SW 1271 (cell line): ENCODE data around the gene CAMKMT.

ENCODE experiments used
- DNase-seq, 2 experiments: peaks; one replicate each; lab custom pipeline; 2025; lab: John Stamatoyannopoulos, UW

Gene CAMKMT

DNA sequence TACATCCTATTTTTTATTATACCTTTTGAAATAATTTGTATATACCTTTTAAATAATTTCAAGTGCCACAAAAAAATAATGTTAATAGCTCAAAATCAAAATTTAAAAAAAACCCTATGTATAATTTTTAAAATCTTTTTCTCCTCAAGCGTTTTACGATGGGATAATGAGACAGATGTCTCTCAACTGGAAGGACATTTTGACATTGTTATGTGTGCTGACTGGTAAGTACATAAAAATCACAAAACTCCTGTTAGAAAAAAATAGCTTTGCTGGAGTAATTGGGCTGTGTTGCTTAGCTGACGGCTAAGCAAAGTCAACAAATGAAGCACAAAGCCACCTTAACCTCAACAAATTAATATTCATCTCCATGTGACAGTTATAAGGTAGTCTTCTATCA, 381.7 kb downstream of the CAMKMT start:
- no peak for DNase-seq

DNA sequence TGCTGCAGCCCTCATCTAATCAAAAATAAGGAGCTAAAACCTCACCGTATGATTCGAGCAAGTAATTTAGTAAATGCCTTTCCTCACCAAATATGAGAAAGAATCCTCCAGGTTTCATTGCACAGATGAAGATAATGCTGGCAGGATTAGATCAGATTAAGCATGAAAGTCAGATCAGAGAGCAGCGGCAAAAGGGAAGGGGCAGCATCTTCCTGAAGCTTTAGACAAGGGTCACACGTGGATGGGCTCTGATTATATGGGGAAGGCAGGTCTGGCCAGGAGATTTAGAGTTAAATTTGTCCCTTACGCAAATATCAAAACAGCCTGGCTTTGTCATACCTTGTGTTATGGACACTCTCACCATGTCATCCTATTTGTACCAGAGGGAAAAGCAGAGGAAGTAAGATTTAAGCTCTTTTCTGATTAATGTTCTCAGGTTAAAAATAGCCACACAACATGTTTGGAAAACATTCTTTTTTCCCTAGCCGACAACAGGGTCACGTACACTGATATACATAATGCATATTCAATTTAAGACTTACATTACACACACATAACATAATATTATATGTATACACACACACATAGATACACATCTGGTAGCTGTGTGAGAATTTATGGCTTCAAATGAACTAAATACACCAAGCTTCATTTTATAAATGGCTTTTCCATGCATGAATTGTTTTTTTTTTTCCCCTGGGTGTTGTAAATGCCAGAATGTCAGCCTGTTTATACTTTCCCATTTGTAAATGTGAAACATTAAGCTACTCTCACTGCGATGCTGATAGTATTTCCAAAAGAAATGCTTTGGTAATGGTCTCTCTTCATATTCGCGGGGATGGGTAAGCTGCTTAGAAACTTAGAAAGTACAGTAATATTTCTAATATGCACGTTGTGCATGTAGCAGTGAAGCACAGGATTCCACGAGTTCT, 383.5 kb downstream of the CAMKMT start:
- no peak for DNase-seq

DNA sequence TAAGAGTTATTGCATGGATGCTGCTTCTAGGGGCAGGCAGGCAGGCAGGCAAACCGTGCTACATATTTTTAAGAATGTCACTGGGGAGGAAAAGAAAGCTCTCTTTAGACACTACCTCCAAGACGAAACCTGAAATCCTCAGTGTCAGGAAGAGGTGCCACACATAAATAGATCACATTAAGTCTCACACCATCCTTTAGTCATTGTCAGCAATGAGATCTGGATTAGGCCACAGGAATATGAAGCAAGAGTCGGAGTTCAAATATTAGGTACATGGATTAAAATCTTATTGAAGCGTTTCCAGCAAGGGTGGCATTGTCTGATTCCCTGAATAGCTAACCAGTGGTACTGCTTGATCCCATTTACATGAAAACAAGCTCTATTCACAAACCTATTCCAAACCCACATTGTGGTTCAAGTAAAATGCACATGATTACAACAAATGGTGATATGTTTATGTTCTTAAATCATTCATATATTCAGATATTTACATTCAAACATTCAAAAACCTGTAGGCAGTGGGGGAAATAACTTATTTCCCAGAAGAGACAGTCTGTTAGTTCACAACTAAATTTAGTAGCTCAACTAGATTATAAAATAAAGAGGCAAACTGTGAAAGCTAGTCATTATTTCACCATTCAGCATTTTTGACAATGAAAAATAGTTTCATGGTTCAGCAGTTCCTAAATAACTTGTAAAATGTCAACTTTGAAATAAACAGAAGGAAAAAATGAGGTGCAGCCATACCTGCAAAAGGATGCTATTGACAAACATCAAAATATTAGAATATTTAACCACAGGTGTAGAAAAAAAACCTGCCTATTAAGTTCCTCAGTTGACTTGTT, 384.4 kb downstream of the CAMKMT start:
- no peak for DNase-seq

DNA sequence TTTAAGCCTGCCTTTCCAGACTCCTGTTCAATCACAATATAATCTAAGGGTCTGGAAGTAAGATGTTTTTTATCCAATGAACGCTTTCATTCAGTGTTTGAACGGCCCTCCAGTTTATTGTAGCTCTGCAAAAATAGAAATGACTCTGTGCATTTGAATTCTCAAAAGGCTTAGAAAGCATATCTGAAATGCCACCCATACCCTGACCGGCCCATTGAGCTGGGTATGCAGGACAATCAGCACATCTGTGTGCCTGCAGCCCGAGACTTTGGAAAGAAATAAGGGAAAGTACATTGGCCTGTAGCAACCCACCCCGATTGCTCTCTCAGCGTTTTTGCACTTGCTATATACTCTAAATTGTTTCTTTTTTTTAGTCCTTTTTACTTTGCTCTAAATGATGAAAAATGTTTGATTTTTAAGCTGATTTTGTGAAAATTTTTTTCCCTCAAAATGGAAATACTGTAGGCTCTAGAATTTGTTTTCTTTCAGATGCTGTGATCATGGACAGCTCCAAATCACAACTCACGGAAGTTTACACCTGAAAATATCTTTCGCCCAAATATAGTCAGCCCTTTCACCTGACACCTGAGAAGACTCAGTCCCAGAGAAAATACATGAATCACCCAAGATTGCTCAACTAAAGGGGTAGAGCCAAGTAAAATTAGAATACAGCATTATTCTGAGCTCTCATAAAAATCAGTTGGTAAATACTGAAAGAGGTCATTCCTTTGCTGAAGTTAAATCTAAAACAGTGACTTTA, 385.3 kb downstream of the CAMKMT start:
- DNase-seq, result no peak

DNA sequence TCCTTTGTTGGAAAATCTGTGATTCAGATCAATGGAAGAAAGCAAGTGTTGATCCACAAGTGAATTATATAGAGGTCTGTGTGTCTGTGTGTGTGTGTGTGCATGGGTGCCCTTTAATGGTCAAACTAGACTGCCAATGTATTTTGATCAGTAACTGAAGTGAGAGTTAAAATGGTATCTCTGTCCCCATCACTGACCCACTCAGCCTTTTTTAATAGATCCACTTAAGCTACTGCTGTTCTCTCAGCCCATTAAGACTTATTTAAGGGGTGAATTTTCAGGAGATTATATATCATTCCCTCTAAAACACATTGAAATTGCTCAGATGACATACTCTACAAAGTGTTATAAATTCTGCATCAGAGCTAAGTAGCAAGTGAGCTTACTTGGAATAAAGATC, 386.0 kb downstream of the CAMKMT start:
- DNase-seq, result no peak

DNA sequence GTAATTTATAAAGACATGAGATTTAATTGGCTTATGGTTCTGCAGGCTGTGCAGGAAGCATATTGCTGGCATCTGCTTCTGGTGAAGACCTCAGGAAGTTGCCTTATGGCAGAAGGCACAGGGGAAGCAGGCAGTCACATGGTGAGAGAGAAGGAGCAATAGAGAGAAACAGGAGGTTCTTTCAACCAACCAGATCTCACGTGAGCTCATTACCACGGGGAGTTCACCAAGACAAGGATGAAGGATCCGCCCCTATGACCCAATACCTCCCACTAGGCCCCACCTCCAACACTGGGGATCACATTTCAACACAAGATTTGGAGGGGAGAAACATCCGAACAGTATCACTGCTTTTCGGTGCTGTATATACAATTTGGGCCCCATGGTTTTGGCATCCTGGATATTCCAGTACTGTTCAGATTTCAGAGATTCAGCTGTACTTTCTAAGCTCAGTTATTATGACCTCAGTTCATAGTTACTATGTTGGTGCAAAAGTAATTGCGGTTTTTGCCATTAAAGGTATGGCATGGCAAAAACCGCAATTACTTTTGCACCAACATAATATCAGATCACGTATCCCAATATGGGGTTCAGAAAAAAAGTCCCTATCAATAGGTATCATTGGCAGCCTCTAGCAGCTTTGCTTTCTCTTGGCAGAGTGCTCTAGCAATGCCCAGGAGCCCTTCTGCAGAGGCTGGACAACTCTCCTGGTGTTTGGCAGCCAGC, 390.2 kb downstream of the CAMKMT start:
- DNase-seq, result no peak

DNA sequence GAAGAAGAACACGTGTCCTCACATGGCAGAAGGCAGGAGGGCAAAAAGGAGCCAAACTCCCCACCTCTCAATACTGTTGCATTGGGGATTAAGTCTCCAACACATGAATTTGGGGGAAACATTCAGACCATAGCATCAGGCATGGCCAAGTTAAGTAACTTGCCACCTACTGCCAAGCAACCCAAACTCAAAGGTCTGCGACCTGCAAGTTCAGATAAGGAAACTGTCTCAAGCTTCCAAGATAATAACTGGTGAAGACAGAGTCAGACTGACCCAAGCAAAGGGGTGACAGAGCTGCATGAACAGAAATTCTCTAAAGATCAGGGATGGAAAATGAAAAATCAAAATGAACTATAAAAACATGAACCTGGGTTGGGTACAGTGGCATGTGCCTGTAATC, 391.0 kb downstream of the CAMKMT start:
- DNase-seq, result no peak

DNA sequence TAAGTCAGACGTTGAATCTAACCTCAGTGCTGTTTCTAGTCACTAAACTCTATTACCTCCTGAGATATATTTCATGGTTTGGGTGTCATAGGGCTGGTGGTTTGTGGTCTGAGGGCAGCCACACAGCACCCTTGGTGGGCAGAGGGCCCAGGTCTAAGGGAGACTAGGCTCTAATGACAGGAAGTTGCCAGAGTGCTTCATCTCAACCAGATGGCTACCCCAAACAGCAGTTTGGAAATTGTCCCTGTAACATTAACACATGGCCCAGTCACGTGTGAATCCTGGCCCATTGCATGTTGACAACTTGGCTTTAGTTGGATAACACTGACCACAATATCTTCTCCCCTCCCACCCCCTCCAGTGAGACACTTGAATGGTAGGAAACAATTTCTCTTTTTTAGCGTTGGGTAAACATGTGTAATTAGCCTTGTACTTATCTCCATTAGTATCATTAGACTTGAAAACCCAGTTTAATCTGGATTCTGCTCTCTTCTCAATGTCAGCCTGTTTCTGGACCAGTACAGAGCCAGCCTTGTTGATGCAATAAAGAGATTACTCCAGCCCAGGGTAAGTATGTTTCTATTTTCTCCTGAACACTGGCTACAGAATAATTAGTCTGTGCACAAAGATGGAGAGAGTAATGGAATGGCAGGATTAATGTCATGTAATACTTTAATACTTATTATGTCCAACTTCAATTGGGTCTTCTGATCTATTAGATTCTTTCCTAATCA, 392.0 kb downstream of the CAMKMT start:
- DNase-seq, result no peak

DNA sequence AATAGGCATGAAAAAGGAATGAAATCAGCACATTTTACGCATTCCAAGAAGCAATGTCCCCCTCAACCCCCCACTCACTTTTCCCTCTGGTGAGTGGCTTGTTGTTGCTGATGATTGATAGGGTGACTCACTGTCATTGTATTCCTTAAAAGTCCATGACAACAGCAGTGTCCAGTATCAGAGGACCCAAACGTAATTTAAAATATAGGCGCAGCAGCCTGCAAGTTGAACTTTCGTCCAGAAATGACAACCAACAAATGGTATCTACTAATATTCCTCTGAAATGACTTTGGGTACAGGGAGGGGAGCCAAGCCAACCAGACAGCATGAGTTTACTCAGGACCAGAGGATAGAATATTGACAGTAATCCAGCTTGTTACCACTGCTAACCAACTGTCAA, 396.8 kb downstream of the CAMKMT start:
- DNase-seq, result no peak

DNA sequence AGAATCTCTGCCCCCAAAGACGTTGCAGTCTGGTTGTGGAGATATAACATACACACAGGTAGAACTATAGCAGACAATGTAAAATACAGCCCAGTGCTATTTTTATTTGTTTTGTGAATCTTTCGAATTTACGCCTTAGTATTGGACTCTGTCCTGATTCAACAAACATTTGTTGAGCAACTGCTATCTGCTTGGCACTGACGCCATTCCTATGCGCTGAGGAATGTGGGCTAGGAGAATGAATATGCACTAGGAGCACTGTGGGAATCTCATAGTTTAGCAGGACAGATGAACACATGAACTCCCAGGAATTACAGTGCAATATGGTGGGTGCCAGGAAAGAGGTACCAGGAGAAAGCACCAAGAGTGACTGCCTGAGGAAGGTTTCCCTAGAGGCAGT, 398.1 kb downstream of the CAMKMT start:
- no peak for DNase-seq

DNA sequence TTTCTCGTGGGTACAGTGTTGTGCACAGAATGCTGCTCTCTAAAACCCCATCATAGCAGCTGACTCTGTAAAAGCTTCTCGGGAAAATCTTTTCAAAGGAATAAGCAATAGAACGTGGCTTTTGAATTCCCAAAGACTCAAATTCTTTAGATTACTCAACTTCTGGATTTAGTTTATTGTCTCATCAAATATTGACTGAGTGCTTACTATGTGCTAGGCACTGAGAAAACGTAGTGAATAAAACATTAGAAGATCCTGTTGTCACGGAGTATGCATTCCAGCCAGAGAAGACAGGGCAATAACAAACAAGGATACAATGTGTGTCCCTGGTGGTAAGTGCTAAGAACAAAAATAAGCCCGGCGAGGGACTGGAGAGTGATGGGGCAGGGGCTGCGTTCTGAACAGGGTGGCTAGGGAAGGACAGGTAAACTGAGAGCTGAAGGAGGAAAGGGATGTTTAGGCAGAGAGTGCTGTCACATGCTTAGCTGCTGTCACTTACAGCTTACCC, 401.6 kb downstream of the CAMKMT start:
- no peak for DNase-seq

DNA sequence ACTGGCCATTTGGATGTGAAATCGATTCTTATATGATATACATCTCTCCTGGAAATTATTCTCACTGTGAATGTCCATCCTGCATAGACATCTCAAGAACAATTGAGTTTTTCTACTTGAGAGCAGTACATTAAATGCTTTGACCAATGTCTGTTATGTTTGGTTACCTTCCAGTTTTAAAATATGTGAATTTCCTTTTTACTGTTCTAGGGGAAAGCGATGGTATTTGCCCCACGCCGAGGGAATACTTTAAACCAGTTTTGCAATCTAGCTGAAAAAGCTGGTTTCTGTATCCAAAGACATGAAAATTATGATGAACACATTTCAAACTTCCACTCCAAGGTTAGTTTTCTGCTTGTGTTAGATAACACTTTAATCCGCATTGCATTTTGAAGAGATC, 404.5 kb downstream of the CAMKMT start:
- no peak for DNase-seq

DNA sequence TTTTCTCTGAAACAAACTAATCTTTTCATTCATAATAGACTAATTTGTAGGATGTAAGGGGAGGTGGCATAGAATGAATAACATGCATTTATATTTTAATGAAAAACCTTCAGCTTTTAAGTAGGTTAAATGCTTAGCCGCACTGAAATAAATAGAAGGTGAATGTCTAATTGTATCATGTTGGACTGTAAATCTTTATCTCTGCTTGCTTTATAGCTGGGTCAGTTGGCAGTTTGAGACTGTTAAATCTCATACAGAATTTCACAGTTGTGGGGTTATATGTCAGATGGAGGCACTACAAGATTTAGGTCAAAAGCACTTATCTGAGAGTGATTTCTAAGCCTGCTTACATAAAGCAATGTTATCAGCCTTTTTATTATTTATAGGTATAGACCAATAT, 405.0 kb downstream of the CAMKMT start:
- no peak for DNase-seq

DNA sequence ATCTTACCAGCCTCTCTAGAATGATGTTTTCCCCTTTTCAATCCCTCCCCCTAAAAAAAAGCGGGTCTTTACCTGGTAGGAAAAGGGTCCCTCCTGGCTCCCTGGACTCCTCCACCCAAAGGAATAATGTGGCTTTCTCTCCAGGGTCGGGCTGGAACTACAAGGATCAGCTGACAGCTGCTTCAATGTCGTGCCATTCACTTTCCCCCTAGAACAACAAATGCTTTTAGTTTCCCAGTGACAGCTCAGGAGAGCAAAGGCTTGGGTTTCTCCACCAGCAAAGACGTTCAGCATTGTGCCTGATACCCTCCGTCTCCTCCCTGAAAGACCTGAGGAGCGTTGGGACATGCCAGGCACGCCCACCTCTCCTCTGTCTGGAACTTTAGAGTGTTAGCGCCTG, 405.9 kb downstream of the CAMKMT start:
- no peak for DNase-seq

DNA sequence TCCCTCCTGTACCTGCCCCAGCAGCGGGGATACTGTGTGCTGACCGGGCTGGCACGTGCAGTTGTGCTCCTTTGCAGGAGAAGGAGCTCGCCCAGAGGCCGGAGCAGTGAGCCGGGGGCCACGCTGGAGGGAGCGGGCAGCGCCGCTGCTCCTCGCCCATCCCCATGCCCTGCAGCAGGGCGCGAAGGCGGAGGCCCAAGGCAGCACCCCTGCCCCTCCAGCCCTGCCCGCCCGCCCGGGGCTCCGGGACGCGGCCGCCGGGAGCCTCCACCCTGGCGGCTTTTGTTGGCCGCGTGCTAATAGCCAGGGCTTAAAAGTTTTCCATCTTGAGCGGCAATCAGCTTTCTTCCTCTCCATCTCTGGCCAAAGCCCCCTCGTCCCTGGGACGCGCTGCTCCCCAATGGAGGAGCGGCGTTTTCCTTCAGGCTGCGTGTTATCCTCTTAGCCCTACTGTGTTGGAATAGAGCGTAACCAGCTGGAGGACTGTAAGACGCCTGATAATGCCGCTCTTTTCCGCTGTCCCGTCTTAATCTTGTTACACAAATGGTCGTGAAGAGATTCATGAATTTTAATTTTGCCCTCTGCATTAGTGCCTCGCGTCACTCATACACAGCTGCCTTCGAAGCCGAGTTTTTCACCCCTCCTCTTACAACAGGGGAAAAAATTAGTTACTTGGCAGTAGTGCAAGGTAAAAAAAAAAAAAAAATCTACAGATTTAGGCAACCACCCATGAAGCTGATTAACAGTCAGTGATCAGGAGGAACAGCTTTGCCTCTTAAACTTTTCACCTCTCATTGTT, 406.9 kb downstream of the CAMKMT start:
- DNase-seq, result no peak

DNA sequence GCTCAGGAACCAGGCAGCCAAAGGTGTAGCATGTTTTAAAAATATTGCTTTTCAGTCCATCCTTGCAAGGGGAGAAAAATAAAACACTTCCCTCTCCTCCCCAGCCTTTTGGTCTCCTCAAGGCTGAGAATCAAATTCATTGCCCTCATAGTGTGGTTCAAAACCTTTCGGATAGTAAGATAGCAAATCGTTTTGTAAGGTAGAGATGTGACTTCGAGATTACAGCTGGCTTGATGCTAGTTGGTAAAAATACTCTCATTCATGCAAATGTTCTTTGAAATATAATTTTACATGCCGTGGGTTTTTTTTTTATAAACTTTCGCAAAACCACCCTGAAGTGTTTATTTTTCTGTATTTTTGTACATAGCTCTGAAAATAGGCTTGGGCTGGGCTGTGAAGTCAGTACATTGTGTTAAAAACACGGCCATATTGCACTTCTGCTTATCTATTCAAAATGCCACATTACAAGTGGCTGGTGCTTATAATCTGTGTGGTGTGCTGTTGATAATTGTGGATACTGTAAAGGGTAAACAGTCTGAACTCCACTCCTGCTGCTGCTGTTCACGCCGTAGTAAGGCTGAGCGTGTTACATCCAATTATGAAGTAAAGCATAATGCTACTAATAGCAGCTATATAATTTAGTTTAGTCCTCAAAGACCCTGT, 407.7 kb downstream of the CAMKMT start:
- DNase-seq, result no peak

DNA sequence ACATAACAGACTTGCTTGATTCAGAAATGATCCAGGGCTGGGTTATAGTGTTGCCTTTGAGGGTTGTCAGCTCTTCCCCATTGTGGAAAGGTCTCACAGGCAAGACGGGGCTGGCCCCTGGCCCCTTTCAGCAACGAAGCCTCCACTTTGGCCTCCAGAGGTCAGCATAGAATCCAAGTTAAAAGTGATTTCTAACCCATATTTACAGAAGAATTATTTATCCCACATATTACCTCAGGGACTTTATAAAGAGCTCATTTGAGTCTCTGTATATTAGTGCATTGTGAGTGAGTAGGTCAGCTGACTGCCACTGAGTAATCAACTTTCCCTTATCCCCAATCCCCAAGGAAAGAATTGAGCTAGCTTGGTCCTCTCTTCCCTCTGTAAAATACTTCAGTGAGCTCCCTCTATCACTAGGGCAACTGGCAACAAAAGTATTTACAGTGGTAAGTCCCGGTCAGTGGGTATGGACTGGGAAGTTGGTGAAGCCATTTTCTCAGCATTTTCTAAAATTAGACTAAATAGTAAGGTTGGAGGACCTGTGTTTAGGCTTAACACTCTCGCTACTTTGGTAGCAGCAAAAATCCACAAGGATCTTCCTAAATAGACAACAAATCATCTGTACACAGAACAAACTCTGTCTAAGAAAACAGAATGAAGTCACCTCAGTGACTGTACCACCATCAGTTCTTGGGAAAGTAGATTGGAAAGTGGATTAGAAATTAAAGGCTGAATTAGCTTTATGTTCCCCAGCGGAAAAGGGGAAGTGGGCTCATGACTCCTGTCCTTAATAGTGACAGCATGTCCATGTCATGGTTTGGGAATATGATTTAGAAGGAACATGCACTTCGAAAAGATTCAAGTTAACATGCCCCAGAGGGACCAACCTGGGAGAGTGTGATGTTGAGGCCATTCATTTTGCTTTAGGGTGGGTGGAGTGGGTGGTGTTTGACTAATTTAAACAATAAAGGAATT, 408.8 kb downstream of the CAMKMT start:
- DNase-seq, result no peak

DNA sequence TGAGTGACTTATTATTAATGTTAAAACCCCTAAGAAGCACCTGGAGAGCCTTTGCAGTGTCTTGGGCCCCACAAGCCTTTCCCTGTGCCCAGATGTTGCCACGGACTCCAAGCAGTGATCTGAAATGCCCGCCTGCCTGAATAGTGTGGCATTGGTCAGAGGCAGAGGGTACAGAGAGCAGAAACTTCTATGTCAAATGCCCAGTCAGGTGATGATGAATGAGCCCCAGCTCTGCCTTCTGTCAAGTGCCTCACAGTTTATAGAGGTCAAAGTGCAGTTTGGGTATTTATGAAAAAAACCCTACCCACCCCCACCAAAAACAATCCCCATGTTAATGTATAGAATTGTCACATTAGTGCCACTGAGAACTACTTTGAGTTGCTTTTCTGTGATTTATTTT, 409.8 kb downstream of the CAMKMT start:
- DNase-seq, result no peak
